Smooth muscle cell of the brain vasculature (primary cell): ENCODE data around the gene NT5M.
"Not testable (repeated sequence)": the region's sequence is repeated elsewhere in the genome, so short reads cannot be mapped to it uniquely, and the experiment has no call there.

ENCODE experiments used
- DNase-seq: peaks from one replicate; pipeline ENCODE4 v3.0.0-alpha.2; 2012; ENCODE audit warnings: low read depth, low spot score

NT5M gene

DNA sequence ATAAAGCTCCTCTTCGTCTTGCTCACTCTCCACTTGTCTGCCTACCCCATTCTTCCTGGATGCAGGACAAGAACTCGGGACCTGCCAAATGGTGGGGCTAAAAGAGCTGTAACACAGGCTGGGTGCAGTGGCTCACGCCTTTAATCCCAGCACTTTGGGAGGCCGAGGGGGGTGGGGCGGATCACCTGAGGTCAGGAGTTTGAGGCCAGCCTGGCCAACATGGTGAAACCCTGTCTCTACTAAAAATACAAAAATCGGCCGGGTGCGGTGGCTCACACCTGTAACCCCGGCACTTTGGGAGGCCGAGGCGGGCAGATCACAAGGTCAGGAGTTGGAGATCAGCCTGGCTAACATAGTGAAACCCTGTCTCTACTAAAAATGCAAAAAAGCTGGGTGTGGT, 1.5 kb upstream of the NT5M start:
- DNase-seq: not testable (repeated sequence)

DNA sequence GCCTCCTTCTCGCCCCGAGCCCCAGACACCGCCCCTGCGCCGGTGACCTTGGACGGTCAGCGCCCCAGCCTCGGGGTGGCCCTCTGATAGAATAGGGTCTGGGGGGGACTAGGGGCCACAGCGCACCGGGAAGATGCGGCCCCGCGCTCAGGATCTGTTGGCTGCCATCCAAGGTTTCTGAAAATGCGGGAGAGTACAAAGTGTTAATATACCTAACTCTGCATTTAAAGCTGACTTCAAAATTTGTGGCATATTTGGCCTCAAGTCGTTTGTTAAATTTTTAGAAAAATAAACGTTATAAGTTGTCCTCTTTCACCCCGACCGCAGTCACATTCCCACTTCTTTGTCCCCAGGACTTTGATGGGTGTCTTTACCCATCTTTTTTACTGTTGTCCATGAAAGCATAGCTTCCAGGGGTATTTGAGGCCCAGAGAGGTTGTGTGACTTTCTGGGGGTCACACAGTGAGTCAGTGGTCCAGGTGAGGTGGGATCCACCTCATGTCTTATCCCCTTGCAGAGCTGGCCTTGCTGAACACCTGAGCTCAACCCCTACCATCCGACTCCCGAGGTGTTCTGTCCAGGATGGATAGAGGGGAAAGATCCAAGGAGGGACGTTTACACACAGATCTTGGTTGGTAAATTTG, 796 bp downstream of the NT5M start:
- no peak for DNase-seq

GRCh38 chr17:17304521-17304985, 1.4 kb downstream of the NT5M start:
- no peak for DNase-seq

GRCh38 chr17:17305281-17305801, 2.2 kb downstream of the NT5M start:
- no peak for DNase-seq

- no peak for DNase-seq
These were observed 6.2 kb downstream of the NT5M start for GRCh38 chr17:17309356-17309755.

DNA sequence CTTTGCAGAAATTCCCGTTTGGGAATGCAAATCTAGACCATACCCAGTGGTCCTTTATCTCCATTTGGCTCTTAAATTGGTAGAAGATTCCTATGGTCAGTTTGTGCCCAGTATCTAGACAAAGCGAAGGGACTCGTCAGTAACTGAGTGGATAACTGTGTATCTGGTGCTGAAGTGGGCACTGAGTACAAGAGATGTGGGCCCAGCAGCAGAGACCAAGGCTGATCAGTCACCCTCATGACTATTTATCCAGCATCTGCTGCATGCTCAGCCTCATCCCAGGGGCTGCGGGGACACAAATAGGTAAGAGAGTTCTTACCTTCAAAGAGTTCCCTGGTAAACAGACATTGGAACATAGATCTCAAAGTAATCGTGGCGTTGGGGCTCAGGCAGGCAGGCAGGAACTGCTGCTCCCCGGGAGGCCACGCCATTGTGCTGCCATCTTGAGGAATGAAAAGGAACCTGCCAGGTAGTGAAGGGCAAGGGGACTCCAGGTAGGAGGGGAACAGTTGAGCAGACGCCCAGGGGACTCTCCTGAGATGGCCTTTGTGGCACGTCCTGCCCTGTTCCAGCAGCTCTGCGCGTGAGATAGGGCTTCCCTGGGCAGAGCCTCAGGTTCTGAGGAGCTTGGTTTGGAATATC, 10.3 kb downstream of the NT5M start:
- no peak for DNase-seq

GRCh38 chr17:17314501-17315071, 11.4 kb downstream of the NT5M start:
- DNase-seq: no peak

DNA sequence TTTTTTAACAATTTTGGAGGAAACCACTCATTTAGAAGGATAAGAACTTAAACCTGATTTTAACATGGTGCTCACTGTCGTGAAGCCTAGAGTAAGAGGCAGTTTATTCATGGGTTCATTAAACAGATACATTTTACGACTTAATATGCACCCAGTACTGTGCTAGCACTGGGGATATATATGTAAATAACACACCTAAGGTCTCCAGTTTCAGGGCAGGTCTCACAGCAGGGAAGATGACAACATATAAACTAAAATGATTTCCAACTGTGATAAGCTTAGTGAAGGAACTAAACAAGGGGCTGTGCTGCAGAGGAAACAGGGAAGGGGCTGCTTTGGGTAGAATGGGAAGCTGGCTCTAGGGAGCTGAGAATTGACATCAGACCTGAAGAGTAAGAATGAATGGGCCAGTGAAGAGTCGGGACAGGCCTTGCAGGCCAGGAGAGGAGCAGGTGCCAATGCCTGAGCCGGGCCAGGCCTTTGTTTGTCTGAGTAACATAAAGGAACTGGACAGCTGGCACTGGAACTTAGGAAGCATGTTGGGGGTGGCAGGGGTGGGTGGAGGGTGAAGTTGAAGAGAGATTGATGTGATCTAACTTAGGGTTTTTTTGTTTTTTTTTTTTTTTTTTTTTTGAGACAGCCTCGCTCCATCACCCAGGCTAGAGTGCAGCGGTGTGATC, 12.1 kb downstream of the NT5M start:
- DNase-seq: no peak

GRCh38 chr17:17320188-17320910, 17.2 kb downstream of the NT5M start:
- DNase-seq: no peak

- no peak for DNase-seq
These were observed 17.7 kb downstream of the NT5M start for GRCh38 chr17:17320911-17321220.

- DNase-seq: no peak
These were observed 18.3 kb downstream of the NT5M start for GRCh38 chr17:17321356-17322025.

- DNase-seq: no peak
These were observed 19.6 kb downstream of the NT5M start for GRCh38 chr17:17322516-17323510.

DNA sequence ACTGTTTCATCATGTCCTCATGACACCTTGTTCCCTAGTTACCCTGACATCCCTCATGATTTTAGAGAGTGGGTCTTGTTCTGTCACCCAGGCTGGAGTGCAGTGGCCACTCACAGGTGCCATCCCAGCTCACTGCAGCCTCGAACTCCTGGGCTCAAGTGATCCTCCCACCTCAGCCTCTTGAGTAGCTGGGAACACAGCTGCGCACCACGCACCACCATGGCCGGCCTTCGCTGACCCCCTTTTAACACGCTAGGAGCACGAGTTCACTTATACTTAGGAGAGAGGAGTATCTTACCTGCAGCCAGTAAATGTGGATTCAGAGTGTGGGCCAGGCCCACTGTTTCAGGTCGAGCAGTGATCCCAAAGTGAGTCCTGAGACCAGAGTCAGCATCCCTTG, 21.4 kb downstream of the NT5M start:
- DNase-seq: no peak

DNA sequence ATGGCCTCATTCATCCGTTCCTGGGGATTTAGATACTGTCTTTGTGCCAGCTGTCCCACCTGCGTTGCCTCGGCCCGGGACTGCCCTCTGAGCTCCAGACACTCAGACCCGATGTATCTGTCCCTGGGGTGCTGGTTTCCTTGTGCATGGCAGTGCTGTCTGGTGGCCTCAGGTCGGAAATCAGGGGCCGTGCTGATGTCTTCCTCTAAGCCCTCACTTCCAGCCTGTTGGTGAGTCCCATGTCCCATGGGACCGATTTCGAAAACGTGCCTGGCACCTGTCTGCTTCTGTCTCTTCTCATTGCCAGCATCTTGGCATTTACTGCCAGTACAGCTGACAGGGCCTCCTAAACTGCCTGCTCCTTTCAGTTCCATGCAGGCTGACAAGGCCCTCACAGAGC, 22.1 kb downstream of the NT5M start:
- DNase-seq: no peak

DNA sequence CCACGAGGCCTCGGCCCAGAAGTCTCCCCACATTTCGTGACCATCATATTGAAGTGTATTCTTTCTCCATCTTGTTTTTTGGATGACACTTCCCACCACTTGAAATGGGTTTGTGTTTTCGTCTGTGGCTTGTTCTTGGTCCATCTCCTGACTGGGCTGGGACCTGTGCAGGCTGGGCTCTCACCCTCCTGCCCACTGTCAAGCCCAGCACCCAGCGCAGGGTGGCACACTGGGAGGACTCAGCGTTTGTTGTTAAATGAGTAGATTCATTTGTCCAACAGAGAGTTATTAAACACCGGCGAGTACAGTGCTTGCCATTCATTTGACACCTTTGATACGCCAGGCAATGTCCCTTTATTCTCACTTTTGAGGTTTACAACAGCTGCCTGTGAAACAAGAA, 22.6 kb downstream of the NT5M start:
- DNase-seq: no peak

DNA sequence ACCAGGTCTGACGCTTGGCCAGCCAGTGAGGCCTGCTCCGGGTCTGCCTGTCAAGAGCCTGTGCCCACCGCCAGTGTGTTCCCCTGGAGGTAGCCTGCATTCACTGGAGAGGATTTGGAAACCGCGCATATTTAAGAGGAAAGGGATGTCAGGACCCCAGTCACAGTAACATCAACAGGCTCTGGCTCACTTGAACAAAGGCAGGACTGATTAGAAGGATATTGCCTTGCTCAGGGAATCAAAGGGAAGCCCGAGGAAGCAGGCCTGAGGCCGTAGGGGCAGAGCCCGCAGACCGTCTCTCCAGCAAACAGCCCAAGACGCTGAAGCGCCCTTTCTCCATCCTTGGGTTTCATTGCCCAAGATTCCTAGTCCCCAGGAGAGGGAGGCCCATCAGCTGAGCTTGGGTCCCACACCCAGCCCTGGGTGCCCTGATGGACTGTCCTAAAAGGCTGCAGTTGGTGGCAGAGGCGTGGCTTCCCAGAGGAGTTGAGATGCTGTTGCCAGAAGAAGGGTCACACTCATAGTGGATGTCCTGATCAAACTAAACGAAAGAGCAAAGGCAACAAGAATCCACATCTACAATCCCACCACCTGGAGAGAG, 23.2 kb downstream of the NT5M start:
- no peak for DNase-seq

- no peak for DNase-seq
These were observed 25.1 kb downstream of the NT5M start for GRCh38 chr17:17328251-17328650.

GRCh38 chr17:17341452-17341851, 38.3 kb downstream of the NT5M start:
- DNase-seq: no peak

DNA sequence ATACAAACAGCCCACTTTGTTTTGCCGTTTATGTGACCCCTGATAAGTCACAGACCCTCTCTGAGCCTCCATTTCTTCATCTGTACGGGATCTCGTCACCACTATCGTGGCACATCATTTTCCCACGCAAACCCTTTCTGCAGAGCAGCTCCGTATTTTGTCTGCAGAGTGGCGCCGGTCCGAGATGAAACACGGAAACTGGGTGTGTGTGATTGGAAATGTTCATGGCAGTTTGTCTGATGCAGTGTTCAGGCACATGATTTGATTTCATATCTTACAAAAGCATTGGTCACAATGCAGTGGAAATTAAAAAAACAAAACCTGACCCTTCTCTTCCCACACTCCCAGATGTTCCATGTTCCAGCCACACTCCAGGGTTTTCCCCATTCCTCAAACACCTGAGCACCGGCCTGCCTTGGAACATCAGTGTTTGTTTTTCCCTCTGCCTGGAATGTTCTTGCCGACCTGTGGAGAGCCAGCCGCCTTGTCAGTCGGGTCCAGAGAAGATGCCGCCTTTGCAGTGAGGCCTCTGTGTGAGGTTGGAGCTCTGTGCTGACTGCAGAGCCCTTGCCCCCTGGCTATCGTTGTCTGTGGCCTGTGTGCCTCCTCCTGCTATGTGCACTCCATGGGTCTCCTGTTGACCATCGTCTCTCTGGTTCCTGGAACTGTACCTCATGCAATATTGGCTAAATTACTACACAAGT, 39.2 kb downstream of the NT5M start:
- DNase-seq: no peak
